Panc1 (cell line): Measurements from ENCODE around the gene GGA1. TPM values are rescaled to one million over a fixed set of nuclear protein-coding genes. Genes with fewer than 3 reads are reported as not detected.

Source experiments
- ATAC-seq: fragments of 200-7000 bp; cut with Tn5 transposase; 2 replicates; pipeline ENCODE4 v1.9.1; 2020; ENCODE audit warnings: mild to moderate bottlenecking, moderate library complexity
- BruUV-seq: library from RNA; stranded (reverse); fragments of 400-500 nt; replicated peaks from 2 replicates; lab custom pipeline; 2021; lab: Mats Ljungman, UMichigan
- CTCF ChIA-PET: fragments of 300-600 bp; sonication (Branson Sonifier 250); formaldehyde crosslinking; loops from one replicate; lab custom pipeline; 2022; ENCODE audit warnings: antibody characterized with exemption; lab: Charles Lee
- POLR2A ChIA-PET: fragments of 300-600 bp; sonication (Branson Sonifier 250); formaldehyde crosslinking; loops from one replicate; lab custom pipeline; 2022; ENCODE audit warnings: antibody characterized with exemption; lab: Charles Lee
- DNase-seq: peaks from one replicate; pipeline ENCODE4 v3.0.0-alpha.2; 2010; ENCODE audit warnings: low read depth, low spot score
- H3K27ac ChIP-seq: 2 replicates; pipeline ENCODE4 v1.5.1; 2011; ENCODE audit warnings: mild to moderate bottlenecking, low read length, inconsistent platforms
- H3K27me3 ChIP-seq: fragments of 200-500 bp; sonication (Bioruptor generic); 2 replicates; pipeline ENCODE4 v1.6.0; 2014; ENCODE audit warnings: low read length, inconsistent platforms; ENCODE audit not compliant: control insufficient read depth, insufficient read depth
- H3K36me3 ChIP-seq: fragments of 200-500 bp; sonication (Bioruptor generic); 2 replicates; pipeline ENCODE4 v1.5.1; 2014; ENCODE audit warnings: inconsistent platforms, mild to moderate bottlenecking, low read length, moderate library complexity; ENCODE audit not compliant: control insufficient read depth, insufficient read depth
- H3K4me1 ChIP-seq: 2 replicates; pipeline ENCODE4 v1.5.1; 2011; ENCODE audit warnings: inconsistent platforms, mild to moderate bottlenecking, low read length, moderate library complexity; ENCODE audit not compliant: control insufficient read depth, insufficient read depth
- H3K4me3 ChIP-seq, 2 experiments: 2 replicates each; pipeline ENCODE4 v1.5.1; 2011 to 2012; ENCODE audit warnings: low read depth in 2 of 2, low read length in 2 of 2, mild to moderate bottlenecking in 2 of 2, inconsistent platforms in 1 of 2, moderate library complexity in 1 of 2
- H3K9me3 ChIP-seq: fragments of 200-500 bp; sonication (Bioruptor generic); 2 replicates; pipeline ENCODE4 v1.5.1; 2014; ENCODE audit warnings: low read depth, mild to moderate bottlenecking, inconsistent platforms, low read length, moderate library complexity; ENCODE audit not compliant: control insufficient read depth, insufficient read depth
- CTCF ChIP-seq: fragments of 450-650 bp; IDR thresholded peaks from 2 replicates; pipeline ENCODE4 v1.5.1; 2017; ENCODE audit warnings: mild to moderate bottlenecking
- POLR2AphosphoS5 ChIP-seq: IDR thresholded peaks from 2 replicates; pipeline ENCODE4 v1.6.1; 2012; ENCODE audit warnings: mild to moderate bottlenecking, low read depth, low read length, moderate library complexity
- REST ChIP-seq, 2 experiments: IDR thresholded peaks; 2 replicates each; pipeline ENCODE4 v1.6.1; 2011 to 2012; ENCODE audit warnings: low read depth in 2 of 2, control low read depth in 1 of 2, low read length in 1 of 2, mild to moderate bottlenecking in 1 of 2, moderate library complexity in 1 of 2; ENCODE audit not compliant: insufficient read depth in 1 of 2
- SIN3A ChIP-seq: IDR thresholded peaks from 2 replicates; pipeline ENCODE4 v1.6.1; 2012; ENCODE audit warnings: low read depth, mild to moderate bottlenecking, low read length, moderate library complexity, borderline replicate concordance; ENCODE audit not compliant: insufficient read depth
- TCF7L2 ChIP-seq: IDR thresholded peaks from 2 replicates; pipeline ENCODE4 v1.6.1; 2011; ENCODE audit warnings: mild to moderate bottlenecking, low read depth, low read length, inconsistent platforms
- in situ Hi-C: cut with HindIII; loops from 2 replicates; pipeline ENCODE4 v1.10.0; 2016; ENCODE audit warnings: low sequenced_read_pairs, low pct_unique_long_range_greater_than_20kb
- intact Hi-C: fragments of 100-400 bp; cut with micrococcal nuclease; formaldehyde crosslinking; loops from one replicate; pipeline ENCODE4 v1.10.0; 2022; ENCODE audit not compliant: unreplicated experiment
- total RNA-seq: library from RNA; stranded (reverse); gene quantifications from one replicate; pipeline ENCODE4 v1.2.1, GENCODE V29; 2021; ENCODE audit not compliant: unreplicated experiment

GGA1 gene
- total RNA-seq, 1 experiment from 2014 or later: 45.4 TPM

DNA sequence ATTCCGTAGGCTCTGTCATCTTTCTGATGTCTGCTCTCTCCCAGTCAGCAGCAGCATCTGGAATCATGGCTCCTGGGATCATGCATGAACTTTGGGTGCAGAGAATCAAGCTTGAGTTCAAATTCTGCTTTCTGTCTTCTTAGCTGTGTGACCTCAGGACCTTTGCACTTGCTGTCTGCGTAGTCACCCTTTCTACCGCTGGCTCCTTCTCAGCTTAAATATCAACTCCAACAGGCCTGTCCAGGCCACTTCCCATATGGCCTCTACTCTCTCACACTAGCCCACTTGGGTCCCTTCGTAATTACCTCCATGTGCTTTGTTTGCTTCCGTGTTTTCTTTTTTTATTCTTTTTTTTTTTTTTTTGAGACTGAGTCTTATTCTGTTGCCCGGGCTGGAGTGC lies 4.6 kb upstream of the GGA1 start:
- Histone ChIP-seq H3K27me3 (no peaks in the 10 kb centered on the region), H3K4me1 (no peaks in the 10 kb centered on the region), H3K4me3 (no peak overlapping the region), H3K27ac (no peak overlapping the region), H3K36me3 (no peaks in the 10 kb centered on the region; the same call in 1 of the 2 replicates), H3K9me3 (no peaks in the 10 kb centered on the region)
- CTCF ChIA-PET: interaction anchor here (0.7 kb wide), 2 partner anchors 37 to 134 kb away, joined by 3 to 7 read pairs; no protein-coding TSS in a partner anchor
- BruUV-seq: no TSS peak
- intact Hi-C loops: no loop called here
- in situ Hi-C loops: no loop called here
- DNase-seq: no peak
- POLR2A ChIA-PET: interaction anchor here (0.7 kb wide), 1 partner anchor 148 kb away, joined by 10 read pairs; no protein-coding TSS in a partner anchor
- ATAC-seq: no peak
- TF ChIP-seq CTCF (no peak), TCF7L2 (no peak), SIN3A (no peak), POLR2AphosphoS5 (no peak), REST (IDR thresholded peaks at IDR 0.05; ENCODE audit: insufficient read depth in 1 of 2, low read depth in 2 of 2, low read length in 1 of 2) (no peak)

DNA sequence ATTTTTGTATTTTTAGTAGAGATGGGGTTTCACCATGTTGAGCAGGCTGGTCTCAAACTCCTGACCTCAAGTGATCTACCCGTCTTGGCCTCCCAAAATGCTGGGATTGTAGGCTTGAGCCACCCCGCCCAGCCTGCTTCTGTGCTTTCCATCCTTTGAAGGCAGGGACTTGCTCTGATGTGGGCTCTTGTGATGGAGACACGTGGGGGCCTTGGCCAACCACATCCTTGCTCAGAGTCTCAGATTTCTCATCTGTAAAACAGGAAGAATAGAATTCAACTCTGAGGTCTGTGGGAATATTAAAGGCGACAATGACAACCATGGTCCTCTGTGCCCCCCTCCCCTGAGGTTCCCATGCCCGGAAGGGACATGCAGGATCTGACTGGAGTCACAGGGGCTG lies 3.8 kb upstream of the GGA1 start:
- H3K27ac ChIP-seq: no peak overlapping the region
- H3K9me3 ChIP-seq: no peaks in the 10 kb centered on the region
- DNase-seq: no peak
- in situ Hi-C loops (no loop called here), intact Hi-C loops (no loop called here)
- ChIA-PET POLR2A (interaction anchor here (0.6 kb wide), 1 partner anchor 590 kb away, joined by 7 read pairs; no protein-coding TSS in a partner anchor), CTCF (interaction anchor here (0.7 kb wide), 1 partner anchor 38 kb away, joined by 7 read pairs; no protein-coding TSS in a partner anchor)
- no TSS peak for BruUV-seq
- H3K4me3 ChIP-seq: no peak overlapping the region
- no peaks in the 10 kb centered on the region for H3K27me3 ChIP-seq
- no peak for ATAC-seq
- no peak for TF ChIP-seq TCF7L2
- no peak for TF ChIP-seq SIN3A
- TF ChIP-seq CTCF: no peak
- no peak for TF ChIP-seq POLR2AphosphoS5
- no peak for TF ChIP-seq REST (IDR thresholded peaks at IDR 0.05; ENCODE audit: insufficient read depth in 1 of 2, low read depth in 2 of 2, low read length in 1 of 2)
- H3K4me1 ChIP-seq: peaks cover 1% of the 10 kb centered on the region
- H3K36me3 ChIP-seq: peaks cover 5% of the 10 kb centered on the region; the same call in 1 of the 2 replicates
